Cardiac fibroblast (primary cell): ENCODE results near the gene CYSTM1.

Experiments used
- DNase-seq, 2 donors: peaks; one replicate each; pipeline versions ENCODE4 v3.0.0 to v3.0.0-alpha.2; 2010; ENCODE audit warnings: low read depth in 2 of 2
- H3K4me3 ChIP-seq, 2 donors: replicated peaks in 1 of 2; 1 replicate in 1 of 2; 2 replicates in 1 of 2; pipeline ENCODE4 v1.5.1; 2011; ENCODE audit warnings: low read depth in 2 of 2, low read length in 2 of 2, mild to moderate bottlenecking in 2 of 2, moderate library complexity in 1 of 2
- CTCF ChIP-seq: IDR thresholded peaks from one replicate; pipeline ENCODE4 v1.5.1; 2011; ENCODE audit warnings: low read depth, mild to moderate bottlenecking, low read length, inconsistent platforms

CYSTM1 gene

GRCh38 chr5:140174465-140175366 lies at the start of gene CYSTM1:
CYSTM1 (plus strand) TSS chr5:140175188; CDS start chr5:140194466, 19,278 bp downstream.
- peak; percentile 94 to 98 for DNase-seq
- H3K4me3 ChIP-seq = peak within 1 kb of the TSS; percentile 80 to 91
- TF ChIP-seq CTCF = no peak

- TF ChIP-seq CTCF = no peak
- DNase-seq = no peak
- H3K4me3 ChIP-seq = no peak within 1 kb of the TSS
Observed at GRCh38 chr5:140125637-140126036, 49.4 kb upstream of the CYSTM1 start, which contains the start of gene IGIP. IGIP (plus strand) TSS chr5:140125937; CDS start chr5:140128477, 2,540 bp downstream.

- no peak overlapping the region for H3K4me3 ChIP-seq
- DNase-seq = no peak
- TF ChIP-seq CTCF = no peak
Observed at GRCh38 chr5:140126315-140127012, 48.5 kb upstream of the CYSTM1 start.

- TF ChIP-seq CTCF = no peak
- DNase-seq = no peak
- no peak overlapping the region for H3K4me3 ChIP-seq
Observed at GRCh38 chr5:140128376-140128775, 46.6 kb upstream of the CYSTM1 start.

- no peak for TF ChIP-seq CTCF
- no peak for DNase-seq
- H3K4me3 ChIP-seq = no peak overlapping the region
Observed at GRCh38 chr5:140130949-140131733, 43.8 kb upstream of the CYSTM1 start.

GRCh38 chr5:140131967-140132409 lies 43.0 kb upstream of the CYSTM1 start:
- no peak for TF ChIP-seq CTCF
- no peak overlapping the region for H3K4me3 ChIP-seq
- DNase-seq = peak; percentile 83 to 95
